ENCODE data around the gene DNM3.

DNA sequence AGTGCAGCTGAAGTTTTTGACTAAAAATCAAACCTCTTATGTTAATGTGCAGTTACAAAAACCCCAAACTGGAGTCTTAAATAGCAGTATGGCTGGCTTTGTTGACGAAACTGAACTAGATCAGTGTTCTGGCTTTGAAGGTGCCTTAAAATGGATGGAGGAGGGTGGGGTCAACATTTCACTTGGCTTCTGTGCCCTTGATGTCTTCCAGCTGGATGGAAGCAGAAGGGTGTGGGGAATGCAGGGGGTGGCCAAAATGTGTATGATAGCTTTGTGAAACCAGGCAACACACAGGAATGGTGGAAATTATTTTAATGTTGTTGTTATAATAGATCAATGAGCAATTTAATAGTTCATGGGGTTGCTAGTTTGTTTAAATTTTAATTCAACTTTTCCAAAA is 482.4 kb downstream of the DNM3 start:
- TF ChIP-seq, protein P1, sequence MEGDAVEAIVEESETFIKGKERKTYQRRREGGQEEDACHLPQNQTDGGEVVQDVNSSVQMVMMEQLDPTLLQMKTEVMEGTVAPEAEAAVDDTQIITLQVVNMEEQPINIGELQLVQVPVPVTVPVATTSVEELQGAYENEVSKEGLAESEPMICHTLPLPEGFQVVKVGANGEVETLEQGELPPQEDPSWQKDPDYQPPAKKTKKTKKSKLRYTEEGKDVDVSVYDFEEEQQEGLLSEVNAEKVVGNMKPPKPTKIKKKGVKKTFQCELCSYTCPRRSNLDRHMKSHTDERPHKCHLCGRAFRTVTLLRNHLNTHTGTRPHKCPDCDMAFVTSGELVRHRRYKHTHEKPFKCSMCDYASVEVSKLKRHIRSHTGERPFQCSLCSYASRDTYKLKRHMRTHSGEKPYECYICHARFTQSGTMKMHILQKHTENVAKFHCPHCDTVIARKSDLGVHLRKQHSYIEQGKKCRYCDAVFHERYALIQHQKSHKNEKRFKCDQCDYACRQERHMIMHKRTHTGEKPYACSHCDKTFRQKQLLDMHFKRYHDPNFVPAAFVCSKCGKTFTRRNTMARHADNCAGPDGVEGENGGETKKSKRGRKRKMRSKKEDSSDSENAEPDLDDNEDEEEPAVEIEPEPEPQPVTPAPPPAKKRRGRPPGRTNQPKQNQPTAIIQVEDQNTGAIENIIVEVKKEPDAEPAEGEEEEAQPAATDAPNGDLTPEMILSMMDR (IDR thresholded peaks at IDR 0.05), result no peak
- no peak for TF ChIP-seq POLR2A (IDR thresholded peaks at IDR 0.05)
- no peak for TF ChIP-seq POLR2AphosphoS5 (IDR thresholded peaks at IDR 0.05)
- TF ChIP-seq EP300 (IDR thresholded peaks at IDR 0.05; ENCODE audit: low read depth), result no peak
